K562 (cell line): ENCODE measurements around the gene CCDC136. TPM values are rescaled to one million over a fixed set of nuclear protein-coding genes. Genes with fewer than 3 reads are reported as not detected.

ENCODE experiments used
- ARID2 ChIP-seq: fragments of 450-650 bp; IDR thresholded peaks from 2 replicates; pipeline ENCODE4 v1.6.1; 2017; ENCODE audit warnings: antibody characterized with exemption, mild to moderate bottlenecking
- ASH1L ChIP-seq: fragments of 450-650 bp; IDR thresholded peaks from 2 replicates; pipeline ENCODE4 v1.6.1; 2018; ENCODE audit warnings: borderline replicate concordance, mild to moderate bottlenecking, low read depth; ENCODE audit not compliant: partially characterized antibody
- BCL6 ChIP-seq: fragments of 250-450 bp; sonication (Bioruptor Pico); IDR thresholded peaks from 2 replicates; pipeline ENCODE4 v1.4.0; 2020
- CBFA2T3 ChIP-seq: fragments of 450-650 bp; IDR thresholded peaks from 2 replicates; pipeline ENCODE4 v1.6.1; 2017
- FOS ChIP-seq: IDR thresholded peaks from 3 replicates; pipeline ENCODE4 v1.6.1; 2011; ENCODE audit not compliant: insufficient read length; ENCODE audit errors: extremely low read depth
- GATAD2A ChIP-seq: fragments of 450-650 bp; IDR thresholded peaks from 2 replicates; pipeline ENCODE4 v1.6.1; 2017
- ILF3 ChIP-seq: fragments of 450-650 bp; IDR thresholded peaks from 2 replicates; pipeline ENCODE4 v1.6.1; 2018; ENCODE audit warnings: antibody characterized with exemption, mild to moderate bottlenecking, moderate library complexity, borderline replicate concordance
- KDM5B ChIP-seq: fragments of 200-600 bp; sonication (generic); IDR thresholded peaks from 2 replicates; pipeline ENCODE4 v1.6.1; 2012; ENCODE audit warnings: low read depth, mild to moderate bottlenecking, moderate library complexity, low read length, control low read depth, inconsistent platforms; ENCODE audit not compliant: insufficient replicate concordance
- KLF1 ChIP-seq: fragments of 450-650 bp; IDR thresholded peaks from 2 replicates; pipeline ENCODE4 v1.6.1; 2016; ENCODE audit warnings: missing genetic modification characterization, missing compliant biosample characterization
- POLR2A ChIP-seq: fragments of 450-650 bp; conservative IDR thresholded peaks from 2 replicates; pipeline ENCODE4 v1.6.1; 2016
- POLR3A ChIP-seq: IDR thresholded peaks from 2 replicates; pipeline ENCODE4 v1.6.1; 2011; ENCODE audit warnings: borderline replicate concordance, mild to moderate bottlenecking, moderate library complexity; ENCODE audit not compliant: insufficient read length, insufficient read depth; ENCODE audit errors: extremely low read depth
- SETDB1 ChIP-seq: IDR thresholded peaks from one replicate; pipeline ENCODE4 v1.6.1; 2012; ENCODE audit warnings: low read length, control low read depth, inconsistent platforms
- STAT5B ChIP-seq: fragments of 250-450 bp; sonication (Bioruptor Pico); IDR thresholded peaks from 2 replicates; pipeline ENCODE4 v1.8.0; 2021; ENCODE audit warnings: mild to moderate bottlenecking, inconsistent platforms
- TCF7 ChIP-seq: sonication (generic); IDR thresholded peaks from 2 replicates; pipeline ENCODE4 v1.6.1; 2016; ENCODE audit warnings: antibody characterized with exemption, borderline replicate concordance
- TGIF2 ChIP-seq: sonication (generic); formaldehyde crosslinking; IDR thresholded peaks from 2 replicates; pipeline ENCODE4 v1.8.1; 2022; ENCODE audit warnings: mild to moderate bottlenecking, missing genetic modification reagents, moderate library complexity
- ZBTB17 ChIP-seq: fragments of 450-650 bp; formaldehyde crosslinking; IDR thresholded peaks from 2 replicates; pipeline ENCODE4 v1.4.0; 2020; ENCODE audit warnings: mild to moderate bottlenecking
- ZFPM2 ChIP-seq: fragments of 250-450 bp; sonication (Bioruptor Pico); IDR thresholded peaks from 2 replicates; pipeline ENCODE4 v1.5.1; 2022; ENCODE audit warnings: mild to moderate bottlenecking
- ZNF174 ChIP-seq: fragments of 250-450 bp; sonication (Bioruptor Pico); IDR thresholded peaks from 2 replicates; pipeline ENCODE4 v1.4.0; 2020; ENCODE audit warnings: mild to moderate bottlenecking
- ZNF431 ChIP-seq: sonication (generic); formaldehyde crosslinking; IDR thresholded peaks from 2 replicates; pipeline ENCODE4 v1.8.0; 2022; ENCODE audit warnings: mild to moderate bottlenecking, missing genetic modification reagents
- ZNF75A ChIP-seq: fragments of 450-650 bp; formaldehyde crosslinking; IDR thresholded peaks from 2 replicates; pipeline ENCODE4 v1.4.0; 2020; ENCODE audit warnings: mild to moderate bottlenecking
- ZSCAN32 ChIP-seq: fragments of 450-650 bp; formaldehyde crosslinking; IDR thresholded peaks from 2 replicates; pipeline ENCODE4 v1.4.0; 2020; ENCODE audit warnings: mild to moderate bottlenecking, moderate library complexity
- polyA plus RNA-seq, 8 experiments: library from polyadenylated mRNA; depleted of rRNA in 4 of 8; stranded (reverse) in 5 of 8; unstranded in 3 of 8; fragments of >200 nt; fragmentation: Nextera tagmentation in 2 of 8; fragmentation: Illumina TruSeq in 1 of 8; extraction: Ambion mirVana in 2 of 8; extraction: Trizol in 1 of 8; gene quantifications; 2 replicates each; pipeline versions ENCODE4 v1.2.1 to v1.2.3, GENCODE V29; 2011 to 2014; ENCODE audit warnings: inconsistent platforms in 1 of 8, missing spikeins in 1 of 8
- total RNA-seq, 7 experiments: library from RNA; depleted of rRNA in 6 of 7; stranded (reverse); fragments of >200 nt in 6 of 7; fragmentation: Illumina TruSeq in 2 of 7; extraction: Trizol in 2 of 7; gene quantifications; 2 replicates each; pipeline versions ENCODE4 v1.2.1 to v1.2.3, GENCODE V29; 2011 to 2021; ENCODE audit warnings: low replicate concordance in 1 of 7
- TF ChIP-seq, protein P1 (sequence below): IDR thresholded peaks from 2 replicates; pipeline ENCODE4 v1.6.1; 2011; ENCODE audit not compliant: insufficient read length; ENCODE audit errors: extremely low read depth
- TF ChIP-seq, protein P2 (sequence below): sonication (generic); formaldehyde crosslinking; IDR thresholded peaks from 2 replicates; pipeline ENCODE4 v1.8.0; 2022; ENCODE audit warnings: mild to moderate bottlenecking, missing genetic modification reagents, borderline replicate concordance
- TF ChIP-seq, protein P3 (sequence below): fragments of 200-800 bp; sonication (Bioruptor generic); IDR thresholded peaks from 2 replicates; pipeline ENCODE4 v1.6.1; 2017; ENCODE audit warnings: missing genetic modification characterization, missing compliant biosample characterization
- TF ChIP-seq, protein P4 (sequence below), 2 experiments: IDR thresholded peaks; 2 replicates each; pipeline ENCODE4 v1.6.1; 2012; ENCODE audit warnings: improper control_type of control experiment in 2 of 2, low read depth in 2 of 2, low read length in 2 of 2, borderline replicate concordance in 1 of 2

CCDC136 gene
- total and polyA plus RNA-seq, 9 of the 15 experiments (the other 6 are each of a cell fraction or from before 2014, with no cell fraction given) = 2.4 to 40.8 (median 26.5) TPM

DNA sequence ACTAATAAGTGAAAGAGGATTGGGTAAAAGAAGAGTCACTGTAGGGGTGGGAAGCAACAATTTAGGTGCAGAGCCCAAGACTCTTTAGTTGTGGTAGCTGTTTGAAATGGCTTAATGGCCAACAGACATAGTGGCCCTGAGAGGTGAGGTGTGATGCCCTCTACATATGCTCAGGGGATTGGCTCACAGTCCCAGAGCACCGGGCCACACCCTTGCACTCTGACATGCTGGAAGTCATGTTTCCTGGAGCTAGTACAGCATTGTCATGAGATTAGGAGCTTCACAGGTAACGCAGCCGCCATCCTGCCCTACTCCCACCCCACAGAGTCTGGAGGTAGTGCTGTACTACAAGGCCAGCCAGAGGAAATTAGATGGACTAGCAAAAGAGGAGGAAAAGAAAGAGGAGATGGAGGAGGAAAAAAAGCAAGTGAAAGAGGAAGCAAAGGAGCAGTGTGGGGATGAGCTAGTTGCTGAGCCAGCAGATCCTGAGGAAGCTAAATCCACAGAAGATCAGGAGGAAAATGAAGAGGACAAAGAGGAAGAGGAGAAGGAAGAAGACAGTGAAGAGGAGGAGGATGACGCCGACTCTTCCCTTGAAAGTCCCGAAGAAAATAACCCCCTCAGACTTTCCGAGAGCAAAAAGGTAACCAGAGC, 23.6 kb downstream of the CCDC136 start (continued):
- no peak for TF ChIP-seq ZSCAN32 (CRISPR knock-in tag)
- no peak for TF ChIP-seq GATAD2A
- no peak for TF ChIP-seq KLF1 (tag)
- TF ChIP-seq SETDB1 = no peak
- TF ChIP-seq, protein P1, sequence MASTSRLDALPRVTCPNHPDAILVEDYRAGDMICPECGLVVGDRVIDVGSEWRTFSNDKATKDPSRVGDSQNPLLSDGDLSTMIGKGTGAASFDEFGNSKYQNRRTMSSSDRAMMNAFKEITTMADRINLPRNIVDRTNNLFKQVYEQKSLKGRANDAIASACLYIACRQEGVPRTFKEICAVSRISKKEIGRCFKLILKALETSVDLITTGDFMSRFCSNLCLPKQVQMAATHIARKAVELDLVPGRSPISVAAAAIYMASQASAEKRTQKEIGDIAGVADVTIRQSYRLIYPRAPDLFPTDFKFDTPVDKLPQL = no peak
- TF ChIP-seq FOS = no peak
- TF ChIP-seq ZNF174 (CRISPR knock-in tag) = no peak
- no peak for TF ChIP-seq TGIF2
- TF ChIP-seq ILF3 = no peak
- no peak for TF ChIP-seq CBFA2T3
- no peak for TF ChIP-seq ZNF431 (CRISPR knock-in tag)
- TF ChIP-seq TCF7 = no peak
- TF ChIP-seq ZBTB17 = 0 out of 2 replicates have a peak, but pooled peaks have one; percentile 19
- TF ChIP-seq, protein P2, sequence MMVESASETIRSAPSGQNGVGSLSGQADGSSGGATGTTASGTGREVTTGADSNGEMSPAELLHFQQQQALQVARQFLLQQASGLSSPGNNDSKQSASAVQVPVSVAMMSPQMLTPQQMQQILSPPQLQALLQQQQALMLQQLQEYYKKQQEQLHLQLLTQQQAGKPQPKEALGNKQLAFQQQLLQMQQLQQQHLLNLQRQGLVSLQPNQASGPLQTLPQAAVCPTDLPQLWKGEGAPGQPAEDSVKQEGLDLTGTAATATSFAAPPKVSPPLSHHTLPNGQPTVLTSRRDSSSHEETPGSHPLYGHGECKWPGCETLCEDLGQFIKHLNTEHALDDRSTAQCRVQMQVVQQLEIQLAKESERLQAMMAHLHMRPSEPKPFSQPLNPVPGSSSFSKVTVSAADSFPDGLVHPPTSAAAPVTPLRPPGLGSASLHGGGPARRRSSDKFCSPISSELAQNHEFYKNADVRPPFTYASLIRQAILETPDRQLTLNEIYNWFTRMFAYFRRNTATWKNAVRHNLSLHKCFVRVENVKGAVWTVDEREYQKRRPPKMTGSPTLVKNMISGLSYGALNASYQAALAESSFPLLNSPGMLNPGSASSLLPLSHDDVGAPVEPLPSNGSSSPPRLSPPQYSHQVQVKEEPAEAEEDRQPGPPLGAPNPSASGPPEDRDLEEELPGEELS (CRISPR knock-in tag) = no peak
- TF ChIP-seq, protein P3, sequence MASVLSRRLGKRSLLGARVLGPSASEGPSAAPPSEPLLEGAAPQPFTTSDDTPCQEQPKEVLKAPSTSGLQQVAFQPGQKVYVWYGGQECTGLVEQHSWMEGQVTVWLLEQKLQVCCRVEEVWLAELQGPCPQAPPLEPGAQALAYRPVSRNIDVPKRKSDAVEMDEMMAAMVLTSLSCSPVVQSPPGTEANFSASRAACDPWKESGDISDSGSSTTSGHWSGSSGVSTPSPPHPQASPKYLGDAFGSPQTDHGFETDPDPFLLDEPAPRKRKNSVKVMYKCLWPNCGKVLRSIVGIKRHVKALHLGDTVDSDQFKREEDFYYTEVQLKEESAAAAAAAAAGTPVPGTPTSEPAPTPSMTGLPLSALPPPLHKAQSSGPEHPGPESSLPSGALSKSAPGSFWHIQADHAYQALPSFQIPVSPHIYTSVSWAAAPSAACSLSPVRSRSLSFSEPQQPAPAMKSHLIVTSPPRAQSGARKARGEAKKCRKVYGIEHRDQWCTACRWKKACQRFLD (CRISPR knock-in tag) = no peak
- TF ChIP-seq POLR3A = no peak
- TF ChIP-seq POLR2A = 0 out of 2 replicates have a peak, but pooled peaks have one; percentile 43
- TF ChIP-seq, protein P4, sequence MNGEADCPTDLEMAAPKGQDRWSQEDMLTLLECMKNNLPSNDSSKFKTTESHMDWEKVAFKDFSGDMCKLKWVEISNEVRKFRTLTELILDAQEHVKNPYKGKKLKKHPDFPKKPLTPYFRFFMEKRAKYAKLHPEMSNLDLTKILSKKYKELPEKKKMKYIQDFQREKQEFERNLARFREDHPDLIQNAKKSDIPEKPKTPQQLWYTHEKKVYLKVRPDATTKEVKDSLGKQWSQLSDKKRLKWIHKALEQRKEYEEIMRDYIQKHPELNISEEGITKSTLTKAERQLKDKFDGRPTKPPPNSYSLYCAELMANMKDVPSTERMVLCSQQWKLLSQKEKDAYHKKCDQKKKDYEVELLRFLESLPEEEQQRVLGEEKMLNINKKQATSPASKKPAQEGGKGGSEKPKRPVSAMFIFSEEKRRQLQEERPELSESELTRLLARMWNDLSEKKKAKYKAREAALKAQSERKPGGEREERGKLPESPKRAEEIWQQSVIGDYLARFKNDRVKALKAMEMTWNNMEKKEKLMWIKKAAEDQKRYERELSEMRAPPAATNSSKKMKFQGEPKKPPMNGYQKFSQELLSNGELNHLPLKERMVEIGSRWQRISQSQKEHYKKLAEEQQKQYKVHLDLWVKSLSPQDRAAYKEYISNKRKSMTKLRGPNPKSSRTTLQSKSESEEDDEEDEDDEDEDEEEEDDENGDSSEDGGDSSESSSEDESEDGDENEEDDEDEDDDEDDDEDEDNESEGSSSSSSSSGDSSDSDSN (IDR thresholded peaks at IDR 0.05; ENCODE audit: borderline replicate concordance in 1 of 2, low read depth in 2 of 2, low read length in 2 of 2) = no peak
- no peak for TF ChIP-seq BCL6 (CRISPR knock-in tag)
- peak; percentile 25 for TF ChIP-seq KDM5B
- TF ChIP-seq ZFPM2 (CRISPR knock-in tag) = no peak
- no peak for TF ChIP-seq STAT5B
- no peak for TF ChIP-seq ARID2
- TF ChIP-seq ASH1L = no peak
- no peak for TF ChIP-seq ZNF75A (CRISPR knock-in tag)
